Hepatocyte (in vitro differentiated cells): ENCODE results near the gene KIRREL3.

Experiments used
- CTCF ChIP-seq: fragments of 200-600 bp; sonication (generic); IDR thresholded peaks from 2 replicates; pipeline ENCODE4 v1.5.1; 2016; ENCODE audit warnings: antibody characterized with exemption, mild to moderate bottlenecking; ENCODE audit not compliant: poor library complexity
- EZH2phosphoT487 ChIP-seq: fragments of 200-600 bp; sonication (generic); IDR thresholded peaks from one replicate; pipeline ENCODE4 v1.6.1; 2018; ENCODE audit warnings: antibody characterized with exemption, mild to moderate bottlenecking, low read depth, moderate library complexity; ENCODE audit not compliant: unreplicated experiment, severe bottlenecking

DNA sequence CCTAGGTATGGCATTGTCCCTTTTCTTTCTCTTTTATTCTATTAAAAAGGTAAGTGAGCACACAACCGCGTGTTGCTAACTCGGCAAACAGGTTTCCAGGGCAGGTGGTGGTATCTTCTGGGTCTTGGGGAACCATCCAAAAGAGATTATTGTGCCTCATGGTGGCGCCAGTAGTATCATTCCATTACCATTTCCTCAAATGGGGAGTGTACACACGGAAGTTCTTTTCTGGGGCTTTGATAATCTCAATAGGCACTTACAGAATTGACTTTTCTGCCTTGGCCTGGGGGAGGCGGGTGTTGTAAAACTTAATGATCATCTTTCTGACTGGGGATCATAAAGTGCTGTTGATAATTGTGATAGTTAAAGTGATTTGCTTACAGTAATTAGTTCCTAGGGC, 234.1 kb downstream of the KIRREL3 start:
- no peak for TF ChIP-seq EZH2phosphoT487
- no peak for TF ChIP-seq CTCF
